ENCODE results near the gene CNPY2. TPM values are rescaled to one million over a fixed set of nuclear protein-coding genes. Genes with fewer than 3 reads are reported as not detected.

The CNPY2 gene
- total RNA-seq, 5 donors from 2014 or later (not counting 1 experiment from before 2014, with no cell fraction given) = 52.9 to 92.8 (median 90.8) TPM

DNA sequence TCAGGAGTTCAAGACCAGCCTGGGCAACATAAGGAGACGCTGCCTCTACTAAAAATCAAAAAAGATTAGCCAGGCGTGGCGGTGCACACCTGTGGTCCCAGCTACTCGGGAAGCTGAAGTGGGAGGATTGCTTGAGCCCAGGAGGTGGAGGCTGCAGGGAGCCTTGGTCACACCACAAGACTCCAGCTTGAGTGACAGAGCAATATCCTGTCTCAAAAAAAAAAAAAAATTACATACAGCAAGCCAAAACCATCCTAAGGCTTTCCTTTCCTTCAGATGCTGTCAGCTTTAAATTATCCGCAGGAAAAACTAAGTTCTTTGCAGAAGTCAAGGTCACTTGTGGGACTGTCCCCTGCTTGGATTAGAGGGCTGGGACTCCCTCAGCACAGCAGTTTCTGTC lies 17.0 kb downstream of the CNPY2 start:
- ChIA-PET CTCF (interaction anchor here (0.5 to 1.7 kb wide), 7 partner anchors 18 to 329 kb away, joined by 3 to 7 read pairs (median 4); partner anchors contain the start of genes ANKRD52 (in 1 of the 2) and STAT2 (in 1 of the 2)), POLR2A (interaction anchor here (0.7 to 1.0 kb wide), 2 partner anchors 32 to 61 kb away, joined by 3 to 6 read pairs; partner anchors contain the start of gene STAT2 (in 1 of the 2))
- Histone ChIP-seq H3K27ac (ENCODE audit: low read length) (peak overlapping the region; percentile 98), H3K4me3 (ENCODE audit: control insufficient read depth in 1 of 2, extremely low read depth in 1 of 2, low read length in 1 of 2) (peak overlapping the region; percentile 78 to 83), H3K4me1 (ENCODE audit: control insufficient read depth in 1 of 2, extremely low read depth in 1 of 2, insufficient read depth in 2 of 2, low read length in 2 of 2) (peaks cover 17 to 62% of the 10 kb centered on the region in 2 experiments), H3K36me3 (ENCODE audit: control insufficient read depth in 2 of 2, extremely low read depth in 1 of 2, insufficient read depth in 1 of 2, low read length in 1 of 2) (peaks cover 3 to 4% of the 10 kb centered on the region in 2 donors), H3K27me3 (replicated peaks in 1 of 2; ENCODE audit: control insufficient read depth in 2 of 2, extremely low read depth in 1 of 2, insufficient read depth in 2 of 2, low read length in 1 of 2) (no peaks in the 10 kb centered on the region), H3K9me3 (no peaks in the 10 kb centered on the region)
- ATAC-seq (replicated peaks in 1 of 4) = no peak
- WGBS (ENCODE audit: insufficient coverage) = 83% methylated on average over 1 of the region's 5 CpGs
- Mint-ChIP-seq H3K9me3 (no peaks in the 10 kb centered on the region), H3K27me3 (no peaks in the 10 kb centered on the region), H3K36me3 (peaks cover 17% of the 10 kb centered on the region), H3K4me1 (peaks cover 59 to 66% (median 63%) of the 10 kb centered on the region in 3 donors), H3K4me3 (peak overlapping the region; percentile 91 to 94 (median 92)), H3K27ac (peak overlapping the region; percentile 92 to 94)
- DNase-seq = peak in 1 of 35 experiments; percentile 14

GRCh38 chr12:56297400-56297799 lies 18.4 kb downstream of the CNPY2 start:
- Histone ChIP-seq H3K27me3 (replicated peaks in 1 of 2; ENCODE audit: control insufficient read depth in 2 of 2, extremely low read depth in 1 of 2, insufficient read depth in 2 of 2, low read length in 1 of 2) (no peaks in the 10 kb centered on the region), H3K36me3 (ENCODE audit: control insufficient read depth in 2 of 2, extremely low read depth in 1 of 2, insufficient read depth in 1 of 2, low read length in 1 of 2) (peaks cover 3 to 6% of the 10 kb centered on the region in 2 donors), H3K4me3 (ENCODE audit: control insufficient read depth in 1 of 2, extremely low read depth in 1 of 2, low read length in 1 of 2) (no peak overlapping the region), H3K27ac (ENCODE audit: low read length) (no peak overlapping the region), H3K4me1 (ENCODE audit: control insufficient read depth in 1 of 2, extremely low read depth in 1 of 2, insufficient read depth in 2 of 2, low read length in 2 of 2) (peaks cover 17 to 56% of the 10 kb centered on the region in 2 experiments), H3K9me3 (no peaks in the 10 kb centered on the region)
- DNase-seq (no peak), ATAC-seq (replicated peaks in 1 of 4) (no peak)
- peak overlapping the region in 1 of 3 donors; percentile 91 for H3K4me3 Mint-ChIP-seq
- H3K36me3 Mint-ChIP-seq = peaks cover 20% of the 10 kb centered on the region
- ChIA-PET CTCF (interaction anchor here in 1 of 2 donors (0.9 to 1.2 kb wide), 2 partner anchors 75 to 179 kb away, joined by 3 read pairs; partner anchors contain the start of genes RNF41 and ZC3H10), POLR2A (interaction anchor here in 1 of 2 donors (0.5 kb wide), 1 partner anchor 33 kb away, joined by 6 read pairs; no protein-coding TSS in a partner anchor)
- H3K27ac Mint-ChIP-seq = peak overlapping the region; percentile 49 to 80
- H3K9me3 Mint-ChIP-seq = no peaks in the 10 kb centered on the region
- no peaks in the 10 kb centered on the region for H3K27me3 Mint-ChIP-seq
- peaks cover 64 to 72% (median 69%) of the 10 kb centered on the region in 3 donors for H3K4me1 Mint-ChIP-seq
- WGBS (ENCODE audit: insufficient coverage) = 95% methylated on average over 3 of the region's 8 CpGs

DNA sequence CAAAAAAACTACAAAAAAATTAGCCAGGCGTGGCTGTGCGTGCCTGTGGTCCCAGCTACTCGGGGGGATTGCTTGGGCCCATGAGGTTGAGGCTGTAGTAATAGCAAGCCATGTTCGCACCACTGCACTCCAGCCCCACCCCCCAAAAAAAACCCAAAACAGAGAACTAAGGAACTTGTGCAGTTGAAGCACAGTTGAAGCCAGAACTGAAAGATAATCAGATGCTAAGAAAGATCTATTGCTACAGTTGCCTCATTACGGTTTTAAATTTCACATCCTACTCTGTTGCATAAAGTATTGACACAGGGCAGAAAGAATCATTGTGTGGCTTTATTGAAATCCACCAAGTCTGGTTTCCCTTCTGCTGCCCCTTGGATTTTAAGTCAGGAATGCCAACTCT lies 19.5 kb downstream of the CNPY2 start:
- no peak for DNase-seq
- 94% methylated on average over 3 of the region's 5 CpGs for WGBS (ENCODE audit: insufficient coverage)
- Histone ChIP-seq H3K4me3 (ENCODE audit: control insufficient read depth in 1 of 2, extremely low read depth in 1 of 2, low read length in 1 of 2) (no peak overlapping the region), H3K27me3 (replicated peaks in 1 of 2; ENCODE audit: control insufficient read depth in 2 of 2, extremely low read depth in 1 of 2, insufficient read depth in 2 of 2, low read length in 1 of 2) (no peaks in the 10 kb centered on the region), H3K27ac (ENCODE audit: low read length) (no peak overlapping the region), H3K4me1 (ENCODE audit: control insufficient read depth in 1 of 2, extremely low read depth in 1 of 2, insufficient read depth in 2 of 2, low read length in 2 of 2) (peaks cover 17 to 58% of the 10 kb centered on the region in 2 experiments), H3K36me3 (ENCODE audit: control insufficient read depth in 2 of 2, extremely low read depth in 1 of 2, insufficient read depth in 1 of 2, low read length in 1 of 2) (peaks cover 3 to 12% of the 10 kb centered on the region in 2 donors), H3K9me3 (no peaks in the 10 kb centered on the region)
- Mint-ChIP-seq H3K27ac (peak overlapping the region; percentile 0 to 38), H3K36me3 (peaks cover 24% of the 10 kb centered on the region), H3K27me3 (no peaks in the 10 kb centered on the region), H3K9me3 (no peaks in the 10 kb centered on the region), H3K4me3 (no peak overlapping the region), H3K4me1 (peaks cover 60 to 70% (median 65%) of the 10 kb centered on the region in 3 donors)
- POLR2A ChIA-PET = no interaction called here
- CTCF ChIA-PET = interaction anchor here in 1 of 2 donors (0.8 kb wide), 1 partner anchor 355 kb away, joined by 9 read pairs; no protein-coding TSS in a partner anchor
- ATAC-seq (replicated peaks in 1 of 4) = no peak

DNA sequence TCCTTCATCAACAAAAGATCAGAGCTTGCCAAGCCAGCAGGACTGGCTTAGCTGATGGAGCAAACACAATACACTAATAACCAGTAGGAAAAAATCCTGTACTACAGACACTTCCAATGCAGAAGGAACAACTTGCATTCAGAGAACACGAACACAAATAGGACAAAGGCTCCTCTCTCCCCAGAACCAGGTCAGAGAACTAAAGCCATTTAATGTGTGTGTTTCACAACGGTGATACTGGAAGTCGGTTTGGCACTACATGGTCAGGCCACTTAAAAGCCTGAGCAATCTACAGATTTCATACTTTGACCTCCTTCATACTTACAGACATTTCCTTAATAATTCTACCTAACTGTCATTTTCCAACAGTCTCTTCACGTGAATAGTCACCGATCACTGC lies 22.0 kb downstream of the CNPY2 start:
- Histone ChIP-seq H3K4me3 (ENCODE audit: control insufficient read depth in 1 of 2, extremely low read depth in 1 of 2, low read length in 1 of 2) (no peak overlapping the region), H3K36me3 (ENCODE audit: control insufficient read depth in 2 of 2, extremely low read depth in 1 of 2, insufficient read depth in 1 of 2, low read length in 1 of 2) (peaks cover 5 to 26% of the 10 kb centered on the region in 2 donors), H3K9me3 (no peaks in the 10 kb centered on the region), H3K27ac (ENCODE audit: low read length) (no peak overlapping the region), H3K27me3 (replicated peaks in 1 of 2; ENCODE audit: control insufficient read depth in 2 of 2, extremely low read depth in 1 of 2, insufficient read depth in 2 of 2, low read length in 1 of 2) (no peaks in the 10 kb centered on the region), H3K4me1 (ENCODE audit: control insufficient read depth in 1 of 2, extremely low read depth in 1 of 2, insufficient read depth in 2 of 2, low read length in 2 of 2) (peaks cover 10 to 45% of the 10 kb centered on the region in 2 experiments)
- no peak for DNase-seq
- Mint-ChIP-seq H3K9me3 (no peaks in the 10 kb centered on the region), H3K4me1 (peaks cover 48 to 62% (median 59%) of the 10 kb centered on the region in 3 donors), H3K27me3 (no peaks in the 10 kb centered on the region), H3K4me3 (no peak overlapping the region), H3K36me3 (peaks cover 30% of the 10 kb centered on the region), H3K27ac (no peak overlapping the region)
- POLR2A ChIA-PET = interaction anchor here in 1 of 2 donors (0.6 kb wide), 1 partner anchor 376 kb away, joined by 4 read pairs; no protein-coding TSS in a partner anchor
- no peak for ATAC-seq (replicated peaks in 1 of 4)
- CTCF ChIA-PET = interaction anchor here in 1 of 2 donors (0.6 kb wide), 2 partner anchors 44 to 59 kb away, joined by 4 to 7 read pairs; no protein-coding TSS in a partner anchor
- WGBS (ENCODE audit: insufficient coverage) = 100% methylated on average over 5 of the region's 5 CpGs

DNA sequence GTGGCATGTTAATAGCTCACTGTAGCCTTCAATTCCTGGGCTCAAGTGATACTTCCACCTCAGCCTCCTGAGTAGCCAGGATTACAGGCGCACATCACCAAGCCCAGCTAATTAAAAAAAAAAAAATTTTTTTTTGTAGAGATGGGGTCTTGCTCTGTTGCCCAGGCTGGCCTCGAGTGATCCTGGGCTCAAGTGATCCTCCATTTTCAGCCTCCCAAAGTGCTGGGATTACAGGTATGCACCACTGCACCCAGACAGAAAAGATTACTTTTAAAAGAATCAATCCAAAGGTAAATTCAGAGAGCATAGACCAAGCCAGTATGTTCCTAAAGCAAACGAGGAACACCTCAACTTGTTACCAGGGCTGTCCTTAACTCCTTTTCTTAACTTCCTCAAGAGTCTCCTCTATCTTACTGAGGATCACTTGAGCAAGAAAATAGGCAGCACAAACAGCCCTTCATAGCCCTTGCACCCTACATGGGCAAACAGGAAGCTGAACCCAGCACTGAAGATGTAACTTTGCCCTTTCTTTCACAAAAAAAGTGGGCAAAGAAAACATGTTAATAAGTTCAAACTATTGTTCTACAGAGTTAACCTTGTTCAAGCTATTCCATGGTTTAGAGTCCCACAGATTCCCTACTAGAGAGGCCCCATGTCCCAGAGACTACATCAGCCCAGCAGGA lies 26.9 kb downstream of the CNPY2 start:
- H3K4me1 Mint-ChIP-seq = peaks cover 20 to 37% (median 34%) of the 10 kb centered on the region in 3 donors
- Histone ChIP-seq H3K4me3 (ENCODE audit: control insufficient read depth in 1 of 2, extremely low read depth in 1 of 2, low read length in 1 of 2) (no peak overlapping the region), H3K27me3 (replicated peaks in 1 of 2; ENCODE audit: control insufficient read depth in 2 of 2, extremely low read depth in 1 of 2, insufficient read depth in 2 of 2, low read length in 1 of 2) (no peaks in the 10 kb centered on the region), H3K27ac (ENCODE audit: low read length) (no peak overlapping the region), H3K36me3 (ENCODE audit: control insufficient read depth in 2 of 2, extremely low read depth in 1 of 2, insufficient read depth in 1 of 2, low read length in 1 of 2) (peaks cover 2 to 46% of the 10 kb centered on the region in 2 donors), H3K9me3 (no peaks in the 10 kb centered on the region), H3K4me1 (ENCODE audit: control insufficient read depth in 1 of 2, extremely low read depth in 1 of 2, insufficient read depth in 2 of 2, low read length in 2 of 2) (peaks cover 2 to 20% of the 10 kb centered on the region in 2 experiments)
- DNase-seq (no peak), ATAC-seq (replicated peaks in 1 of 4) (no peak)
- H3K27me3 Mint-ChIP-seq = no peaks in the 10 kb centered on the region
- peaks cover 26% of the 10 kb centered on the region for H3K36me3 Mint-ChIP-seq
- CTCF ChIA-PET = interaction anchor here (0.5 to 0.7 kb wide), 3 partner anchors 10 to 462 kb away, joined by 3 to 4 read pairs (median 4); no protein-coding TSS in a partner anchor
- H3K27ac Mint-ChIP-seq = peak overlapping the region in 1 of 2 donors; percentile 23
- no CpG with 5 or more reads among the region's 3 CpGs for WGBS (ENCODE audit: insufficient coverage)
- POLR2A ChIA-PET = interaction anchor here in 1 of 2 donors (0.6 kb wide), 1 partner anchor 156 kb away, joined by 3 read pairs; no protein-coding TSS in a partner anchor
- H3K9me3 Mint-ChIP-seq = no peaks in the 10 kb centered on the region
- H3K4me3 Mint-ChIP-seq = no peak overlapping the region
